HG03196 (cell line): ENCODE measurements around the gene ANKRD33.

Experiments
- ATAC-seq: cut with Tn5 transposase; IDR thresholded peaks from one replicate; pipeline ENCODE4 v1.9.1; 2021; ENCODE audit not compliant: unreplicated experiment

The ANKRD33 gene

DNA sequence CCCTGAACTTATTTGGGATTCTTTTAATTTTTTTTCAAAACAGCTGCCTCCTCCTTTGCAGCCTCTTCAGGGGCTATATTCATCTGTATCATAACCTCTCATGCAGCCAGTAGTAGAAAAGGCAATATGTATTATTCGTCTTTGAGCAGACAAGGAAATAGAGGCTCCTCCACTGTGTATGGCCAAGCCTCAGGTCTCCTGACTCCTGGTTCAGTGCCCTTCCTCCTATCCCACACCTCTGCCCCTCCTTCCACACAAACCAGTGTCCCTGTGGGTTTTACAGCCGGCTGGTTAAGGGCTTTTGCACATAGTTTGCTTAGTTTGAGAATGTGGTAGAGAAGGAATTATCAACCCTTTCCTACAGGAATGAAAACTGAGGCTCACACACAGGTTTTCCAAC lies 10.6 kb downstream of the ANKRD33 start:
- no peak for ATAC-seq

- no peak for ATAC-seq
Observed at GRCh38 chr12:51898937-51899336, 11.0 kb downstream of the ANKRD33 start.

DNA sequence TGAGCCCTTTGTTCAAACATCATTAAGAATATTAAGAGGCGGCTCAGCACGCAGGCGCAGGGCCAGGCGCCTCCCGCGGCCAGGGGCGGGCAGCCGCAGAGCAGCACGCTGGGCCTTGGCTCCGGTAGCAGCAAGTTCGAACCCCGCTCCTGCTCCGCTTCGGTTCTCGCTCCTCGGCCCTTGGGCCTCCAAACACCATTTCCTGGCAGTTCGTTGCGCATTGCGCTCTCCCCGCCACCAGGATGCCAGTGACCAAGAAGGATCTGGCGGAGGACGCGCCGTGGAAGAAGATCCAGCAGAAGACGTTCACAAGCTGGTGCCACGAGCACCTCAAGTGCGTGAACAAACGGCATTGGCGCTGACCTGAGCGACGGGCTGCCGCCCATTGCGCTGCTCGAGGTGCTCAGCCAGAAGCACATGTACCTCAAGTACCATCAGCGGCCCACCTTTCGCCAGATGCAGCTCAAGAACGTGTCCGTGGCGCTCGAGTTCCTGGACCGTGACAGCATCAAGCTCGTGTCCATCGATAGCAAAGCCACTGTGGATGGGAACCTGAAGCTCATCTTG lies 12.5 kb downstream of the ANKRD33 start:
- ATAC-seq: no peak

DNA sequence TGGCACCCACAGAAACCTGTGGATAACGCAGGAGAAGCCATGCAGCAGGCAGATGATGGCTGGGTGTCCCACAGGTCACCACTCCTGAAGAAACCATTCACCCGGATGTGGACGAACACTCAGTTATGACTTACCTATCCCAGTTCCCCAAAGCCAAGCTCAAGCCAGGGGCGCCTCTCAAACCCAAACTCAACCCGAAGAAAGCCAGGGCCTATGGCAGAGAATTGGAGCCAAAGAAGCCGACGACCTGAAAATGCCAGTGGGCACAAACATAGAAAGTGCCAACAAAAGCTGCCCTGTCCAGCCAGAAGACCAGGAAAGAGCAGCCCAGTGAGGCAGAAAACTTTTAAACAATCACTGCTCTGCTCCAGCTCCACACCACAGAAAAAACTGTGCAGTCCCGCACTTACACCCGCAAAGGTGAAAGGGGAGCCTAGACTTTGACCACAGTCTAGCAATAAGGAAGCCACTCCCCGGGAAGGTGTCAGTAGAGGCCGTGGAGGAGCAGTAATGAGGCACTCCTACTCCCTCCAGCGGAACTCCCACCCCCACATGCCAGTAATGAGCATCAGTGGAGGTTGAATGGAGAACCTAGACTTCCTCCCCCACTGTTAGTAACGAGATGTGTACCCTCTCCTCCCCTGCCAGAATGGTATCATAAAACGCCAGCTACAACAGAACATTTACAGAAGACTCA lies 13.4 kb downstream of the ANKRD33 start:
- ATAC-seq: no peak

DNA sequence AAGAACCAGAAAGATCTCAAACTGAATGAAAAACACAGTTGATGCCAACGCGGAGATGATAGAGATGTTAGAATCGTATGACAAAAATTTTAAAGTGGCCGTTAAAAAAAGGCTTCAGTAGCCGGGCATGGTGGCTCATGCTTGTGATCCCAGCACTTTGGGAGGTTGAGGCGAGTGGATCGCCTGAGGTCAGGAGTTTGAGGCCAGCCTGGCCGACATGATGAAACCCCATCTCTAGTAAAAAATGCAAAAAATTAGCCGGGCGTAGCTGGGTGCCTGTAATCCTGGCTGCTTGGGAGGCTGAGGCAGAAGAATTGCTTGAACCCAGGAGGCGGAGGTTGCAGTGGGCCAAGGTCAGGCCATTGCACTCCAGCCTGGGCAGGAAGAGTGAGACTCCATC lies 14.0 kb downstream of the ANKRD33 start:
- no peak for ATAC-seq

- ATAC-seq: no peak
Observed at GRCh38 chr12:51904951-51905470, 17.1 kb downstream of the ANKRD33 start.

DNA sequence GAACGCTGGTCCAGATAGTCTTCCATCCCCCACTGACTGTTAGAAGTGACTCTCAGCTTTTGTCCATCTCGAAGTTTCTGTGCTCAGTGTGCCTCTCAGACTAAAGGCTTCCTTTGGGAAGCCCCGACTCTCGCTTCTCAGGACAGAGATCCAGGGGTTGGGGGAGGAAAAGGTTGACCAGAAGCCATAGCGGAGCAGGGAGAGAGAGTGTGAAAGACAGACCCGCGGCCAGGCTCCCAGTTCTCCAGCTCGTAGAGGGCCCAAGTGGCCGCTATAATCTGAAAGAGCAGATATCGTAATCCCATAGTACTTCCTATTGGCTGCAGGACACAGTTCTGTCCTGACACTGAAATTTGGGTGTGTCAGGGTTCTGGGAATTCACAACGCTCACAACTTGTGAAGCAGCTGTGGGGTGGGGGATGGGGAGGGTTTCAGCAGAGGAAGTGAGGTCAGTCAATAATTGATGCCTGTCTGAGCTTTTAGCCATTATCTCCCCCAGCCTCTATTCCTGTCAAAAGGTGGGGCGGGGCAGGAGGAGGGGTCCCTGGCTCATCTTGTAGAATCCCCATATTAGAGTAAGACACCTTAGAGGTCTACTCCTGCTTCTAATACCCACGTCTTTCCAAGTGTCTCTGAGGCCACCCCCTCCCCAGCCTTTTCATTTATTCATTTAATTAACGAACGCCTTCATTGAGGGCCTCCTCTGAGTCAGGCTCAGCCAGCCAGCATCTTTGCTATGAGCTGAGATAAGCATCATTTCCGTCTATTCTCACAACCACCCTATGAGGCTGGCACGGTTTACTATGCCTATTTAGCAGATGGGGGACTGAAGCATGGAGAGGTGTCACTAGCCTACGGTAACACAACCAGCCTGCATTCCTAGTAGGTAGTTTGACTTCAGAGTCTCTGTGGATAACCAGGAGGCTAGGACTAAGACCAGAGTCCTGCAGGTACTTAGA lies 17.8 kb downstream of the ANKRD33 start:
- ATAC-seq: no peak

DNA sequence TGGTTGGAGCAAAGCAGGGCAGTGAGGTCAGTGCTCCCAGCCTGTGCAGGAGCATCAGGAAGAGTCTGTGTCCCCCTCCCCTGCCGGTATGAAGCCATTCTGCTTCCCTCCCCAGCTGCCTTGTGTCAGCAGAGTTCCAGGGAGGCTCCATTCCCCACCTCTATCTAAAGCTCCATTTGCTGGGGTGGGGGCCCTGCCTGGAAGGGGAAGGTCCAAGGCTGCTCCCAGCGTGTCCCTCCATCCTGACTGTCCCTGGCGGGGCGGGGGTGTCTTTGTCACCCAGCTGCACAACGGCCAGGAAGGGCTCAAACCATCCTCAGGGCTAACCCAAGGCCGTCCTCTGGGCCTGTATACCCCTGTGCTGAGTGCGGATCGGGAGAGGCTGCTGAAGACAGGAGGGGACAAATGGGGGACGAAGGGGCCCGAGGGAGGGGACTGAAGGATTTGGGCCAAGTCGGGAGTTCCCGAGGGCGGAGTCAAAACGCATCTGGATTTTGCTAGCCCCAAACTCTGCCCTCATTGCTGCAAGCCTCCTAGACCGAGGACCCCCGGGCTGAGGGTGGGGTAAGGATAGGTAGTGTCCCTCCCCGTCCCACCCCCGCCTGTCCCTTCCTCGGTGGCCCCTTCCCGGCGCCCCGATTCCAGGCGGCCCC lies 18.7 kb downstream of the ANKRD33 start:
- ATAC-seq: no peak

- ATAC-seq: no peak
Observed at GRCh38 chr12:51907083-51907855, 19.4 kb downstream of the ANKRD33 start, which contains the start of gene ACVRL1. Gene ACVRL1 (plus strand): TSS chr12:51907504. CDS start chr12:51912475, 4,971 bp downstream.

DNA sequence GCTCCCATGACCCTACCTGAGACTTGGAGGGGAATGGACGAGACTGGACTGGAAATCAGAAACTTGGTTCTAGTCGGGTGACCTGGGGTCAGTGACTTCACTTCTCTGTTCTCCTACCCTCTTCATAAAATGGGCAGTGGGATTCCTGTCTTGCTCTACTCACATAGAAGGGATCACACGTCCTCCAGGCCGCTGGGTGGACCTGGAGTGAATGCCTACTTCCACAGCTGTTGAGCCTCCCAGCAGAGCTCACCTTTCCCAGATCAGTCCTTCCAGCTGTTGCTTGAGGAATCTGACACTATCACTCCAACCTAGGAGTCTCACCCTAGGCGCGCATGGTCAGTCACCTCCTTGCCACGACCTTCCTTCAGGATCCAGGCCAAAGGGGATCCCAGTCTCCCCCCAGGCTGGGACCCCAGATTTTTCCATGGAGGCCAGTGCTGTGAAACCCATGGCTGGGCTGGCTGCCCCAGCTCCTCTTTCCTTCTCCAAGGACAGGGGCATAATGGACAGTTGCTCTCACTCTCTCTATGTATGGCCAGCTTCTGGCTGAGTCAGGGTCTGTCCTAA lies 20.0 kb downstream of the ANKRD33 start:
- no peak for ATAC-seq

DNA sequence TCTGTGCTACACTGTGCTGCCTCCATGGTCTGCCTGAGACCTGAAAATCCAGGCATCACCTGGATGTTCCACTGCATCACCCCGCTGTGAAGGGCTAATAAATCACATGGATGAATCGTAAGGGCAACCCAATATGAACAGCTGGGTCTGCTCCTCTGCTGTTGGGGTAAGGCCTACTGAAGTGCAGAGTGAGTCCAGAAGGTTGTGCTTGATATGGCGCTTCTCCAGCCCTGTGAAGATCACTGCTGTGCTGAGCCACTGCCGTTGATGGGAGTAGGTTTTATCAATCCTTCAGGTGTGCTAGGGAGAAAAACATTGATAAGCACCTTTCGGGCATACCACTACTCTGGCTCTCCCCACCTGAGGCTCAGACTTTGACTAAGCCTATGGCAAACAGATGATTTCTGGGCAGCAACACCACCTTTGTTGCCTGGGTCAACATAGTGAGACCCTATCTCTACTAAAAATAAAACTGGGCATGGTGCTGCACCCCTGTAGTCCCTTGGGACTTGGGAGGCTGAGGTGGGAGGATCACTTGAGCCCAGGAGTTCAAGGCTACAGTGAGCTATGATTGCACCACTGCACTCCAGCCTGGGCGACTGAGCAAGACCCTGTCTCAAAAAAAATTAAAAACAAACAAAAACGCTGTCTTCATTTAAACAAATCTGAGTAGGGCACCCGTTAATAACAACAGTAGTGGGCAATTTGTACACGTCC lies 21.1 kb downstream of the ANKRD33 start:
- no peak for ATAC-seq

DNA sequence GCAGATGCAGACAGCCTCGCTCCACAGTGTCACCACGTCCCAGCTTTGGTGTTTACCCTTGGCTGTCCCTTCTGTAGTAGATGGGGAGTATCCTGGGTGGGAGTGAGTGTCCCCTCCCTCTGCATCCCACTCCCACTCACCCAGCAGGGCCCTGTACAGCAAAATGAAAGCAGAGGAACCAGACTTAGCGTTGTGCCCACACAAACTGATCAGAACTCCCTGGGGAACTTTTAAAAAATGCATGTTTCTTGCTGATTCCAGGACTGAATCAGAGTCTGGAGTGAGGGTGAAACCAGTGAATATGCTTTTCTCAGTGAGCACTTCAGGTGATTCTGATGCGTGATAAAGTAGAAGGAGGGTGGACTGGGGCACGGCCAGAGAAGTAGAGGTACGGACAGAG lies 22.3 kb downstream of the ANKRD33 start:
- no peak for ATAC-seq

DNA sequence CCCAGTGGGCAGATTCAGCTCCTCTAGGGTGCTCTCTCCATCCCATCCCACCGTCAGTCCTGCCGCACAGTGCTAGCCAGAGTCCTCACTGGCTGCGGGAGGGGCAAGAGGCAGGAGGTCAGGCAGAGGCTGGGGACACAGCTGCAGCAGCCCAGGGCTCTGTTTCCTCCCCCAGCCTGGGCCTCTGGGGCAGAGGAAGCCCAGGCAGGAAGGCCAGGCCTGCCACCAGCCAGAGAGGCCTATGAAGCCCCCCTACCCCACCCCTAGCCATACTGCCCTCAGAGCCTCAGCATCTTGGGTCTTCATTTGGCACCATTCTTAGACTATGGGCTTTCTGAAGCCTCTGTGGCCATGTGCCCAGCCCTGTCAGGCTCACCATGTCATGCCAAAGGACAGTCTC lies 22.8 kb downstream of the ANKRD33 start:
- ATAC-seq: no peak

DNA sequence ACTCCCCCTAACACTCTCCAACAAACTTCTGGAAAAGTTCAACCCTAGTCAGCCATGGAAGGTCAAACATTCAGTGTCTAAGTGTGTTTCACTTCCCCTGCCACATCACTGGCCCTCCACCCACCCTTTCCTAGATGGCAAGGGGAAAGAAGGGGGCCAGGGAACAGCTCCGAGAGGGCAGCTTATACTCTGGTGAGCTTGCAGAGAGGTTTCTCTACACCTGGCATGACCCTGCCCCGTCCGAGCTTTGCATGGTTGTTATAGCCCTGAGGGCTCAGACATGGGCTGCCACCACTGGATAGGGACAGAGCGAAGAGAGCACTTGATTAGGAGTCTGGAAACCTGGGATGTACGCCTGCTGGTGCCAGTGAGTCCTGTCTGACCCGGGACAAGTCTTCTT lies 23.4 kb downstream of the ANKRD33 start:
- ATAC-seq: no peak

DNA sequence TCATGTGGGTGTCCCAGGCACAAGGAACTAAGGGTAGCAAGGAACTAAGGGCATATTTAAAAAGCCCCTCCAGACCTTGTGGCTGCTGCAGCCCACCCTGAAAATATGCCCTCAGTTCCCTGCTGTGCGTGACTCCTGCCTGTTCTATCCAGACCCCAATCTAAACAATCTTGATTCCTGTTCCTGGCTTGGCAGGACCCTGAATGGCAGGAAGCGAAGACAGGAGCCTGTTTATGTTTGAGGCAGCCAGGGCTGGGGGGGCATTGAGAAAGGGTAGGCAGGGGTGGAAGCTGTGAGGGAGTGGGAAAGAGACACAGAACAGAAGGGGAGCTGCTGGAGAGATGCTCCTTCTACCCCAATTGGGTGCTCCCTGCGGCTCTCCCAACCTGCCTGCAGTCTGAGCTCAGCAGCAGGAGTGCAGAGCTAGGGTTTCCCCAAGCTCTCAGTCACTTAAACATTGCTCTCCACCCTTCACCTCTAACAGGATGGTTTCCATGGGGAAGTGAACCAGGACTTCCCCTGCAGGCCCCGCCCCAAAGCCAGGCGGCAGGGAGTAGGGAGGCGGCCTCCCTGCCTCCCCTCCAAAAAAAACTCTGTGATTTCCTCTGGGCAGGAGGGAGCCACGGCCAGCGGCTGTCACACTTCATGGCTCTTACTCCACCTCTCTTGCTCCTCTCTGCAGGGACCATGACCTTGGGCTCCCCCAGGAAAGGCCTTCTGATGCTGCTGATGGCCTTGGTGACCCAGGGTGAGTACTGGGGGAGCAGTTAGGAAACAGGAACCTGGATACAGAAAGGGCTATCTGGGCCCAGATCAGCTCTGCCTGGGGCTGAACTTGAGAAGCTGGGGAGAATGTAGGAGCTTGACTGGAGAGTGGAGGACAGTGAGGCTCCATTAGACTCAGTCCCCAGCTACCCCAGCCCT lies 24.1 kb downstream of the ANKRD33 start:
- no peak for ATAC-seq

DNA sequence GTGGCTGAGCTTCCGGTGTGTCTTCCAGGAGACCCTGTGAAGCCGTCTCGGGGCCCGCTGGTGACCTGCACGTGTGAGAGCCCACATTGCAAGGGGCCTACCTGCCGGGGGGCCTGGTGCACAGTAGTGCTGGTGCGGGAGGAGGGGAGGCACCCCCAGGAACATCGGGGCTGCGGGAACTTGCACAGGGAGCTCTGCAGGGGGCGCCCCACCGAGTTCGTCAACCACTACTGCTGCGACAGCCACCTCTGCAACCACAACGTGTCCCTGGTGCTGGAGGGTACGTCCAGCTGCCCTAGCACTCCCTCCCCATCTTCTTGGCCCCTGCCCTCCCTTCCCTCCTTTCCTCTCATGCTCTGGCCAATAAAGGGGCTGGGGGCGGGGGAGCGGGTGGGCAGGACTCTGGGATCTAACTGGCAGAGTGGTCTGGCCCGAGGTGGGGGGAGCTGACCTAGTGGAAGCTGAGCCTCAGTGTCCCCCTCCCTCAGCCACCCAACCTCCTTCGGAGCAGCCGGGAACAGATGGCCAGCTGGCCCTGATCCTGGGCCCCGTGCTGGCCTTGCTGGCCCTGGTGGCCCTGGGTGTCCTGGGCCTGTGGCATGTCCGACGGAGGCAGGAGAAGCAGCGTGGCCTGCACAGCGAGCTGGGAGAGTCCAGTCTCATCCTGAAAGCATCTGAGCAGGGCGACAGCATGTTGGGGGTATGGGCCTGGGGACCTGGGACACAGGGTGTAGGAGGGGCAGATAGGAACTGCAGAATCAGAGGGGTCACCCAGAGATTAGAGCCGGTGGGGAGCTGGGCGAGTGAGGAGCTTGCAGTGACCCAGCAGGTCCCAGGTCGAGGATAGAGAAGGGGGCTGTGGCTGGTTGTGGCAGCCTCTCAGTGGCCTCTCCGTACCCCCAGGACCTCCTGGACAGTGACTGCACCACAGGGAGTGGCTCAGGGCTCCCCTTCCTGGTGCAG lies 25.4 kb downstream of the ANKRD33 start:
- ATAC-seq: no peak
